GM18909 (cell line): ENCODE measurements around the gene C1orf35.
A peak's percentile ranks its signal among the peaks of the same experiment; 100 is the strongest.

Experiments used
- ATAC-seq: cut with Tn5 transposase; IDR thresholded peaks from one replicate; pipeline ENCODE4 v1.9.1; 2021; ENCODE audit warnings: mild to moderate bottlenecking; ENCODE audit not compliant: unreplicated experiment, poor library complexity

The C1orf35 gene

DNA sequence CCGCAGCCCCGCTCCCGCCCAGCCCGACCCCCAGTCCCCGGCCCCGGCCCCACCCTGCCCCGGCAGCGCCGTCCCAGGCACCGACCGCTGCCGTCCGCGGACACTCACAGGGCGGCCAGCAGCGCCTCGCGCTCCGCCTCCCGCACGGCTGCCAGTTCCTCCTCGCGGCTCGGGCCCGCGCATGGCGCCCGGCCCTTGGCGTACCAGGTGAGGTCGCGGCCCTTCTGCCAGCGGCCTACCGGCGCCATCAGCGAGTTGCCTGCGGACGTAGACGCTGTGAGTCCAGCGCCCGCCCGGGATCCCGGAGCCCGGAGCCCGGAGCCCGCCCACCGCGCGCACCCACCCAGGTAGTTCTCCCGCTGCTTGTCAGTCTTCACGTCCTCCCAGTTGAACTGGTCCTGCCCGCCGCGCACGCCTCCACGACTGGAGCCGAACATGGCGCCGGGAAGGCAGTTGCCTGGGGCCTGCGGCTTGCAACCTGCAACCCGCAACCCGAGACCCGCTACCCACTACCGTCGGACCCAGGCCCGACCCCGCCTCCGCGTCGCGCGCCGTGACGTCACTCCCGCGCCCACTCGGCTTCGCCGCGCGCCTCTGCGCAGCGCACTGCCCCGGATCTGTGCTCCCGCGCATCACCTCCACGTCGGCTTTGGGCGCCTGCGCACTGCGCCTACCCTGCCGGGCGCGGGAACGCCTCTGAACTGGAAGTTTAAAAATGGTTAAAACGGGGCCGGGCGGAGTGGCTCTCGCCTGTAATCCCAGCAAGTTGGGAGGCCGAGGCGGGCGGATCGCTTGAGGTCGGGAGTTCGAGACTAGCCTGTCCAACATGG is at the start of gene C1orf35:
Gene C1orf35 (minus strand): TSS at position 535 of the 830 bp plus-strand sequence. CDS start 98 bp downstream, at position 437.
- peak; percentile 74 for ATAC-seq

GRCh38 chr1:228152918-228153258 is 49.8 kb upstream of the C1orf35 start:
- no peak for ATAC-seq

GRCh38 chr1:228152097-228152917 is 49.2 kb upstream of the C1orf35 start:
- no peak for ATAC-seq

GRCh38 chr1:228151180-228151925 is 48.2 kb upstream of the C1orf35 start:
- ATAC-seq: no peak

DNA sequence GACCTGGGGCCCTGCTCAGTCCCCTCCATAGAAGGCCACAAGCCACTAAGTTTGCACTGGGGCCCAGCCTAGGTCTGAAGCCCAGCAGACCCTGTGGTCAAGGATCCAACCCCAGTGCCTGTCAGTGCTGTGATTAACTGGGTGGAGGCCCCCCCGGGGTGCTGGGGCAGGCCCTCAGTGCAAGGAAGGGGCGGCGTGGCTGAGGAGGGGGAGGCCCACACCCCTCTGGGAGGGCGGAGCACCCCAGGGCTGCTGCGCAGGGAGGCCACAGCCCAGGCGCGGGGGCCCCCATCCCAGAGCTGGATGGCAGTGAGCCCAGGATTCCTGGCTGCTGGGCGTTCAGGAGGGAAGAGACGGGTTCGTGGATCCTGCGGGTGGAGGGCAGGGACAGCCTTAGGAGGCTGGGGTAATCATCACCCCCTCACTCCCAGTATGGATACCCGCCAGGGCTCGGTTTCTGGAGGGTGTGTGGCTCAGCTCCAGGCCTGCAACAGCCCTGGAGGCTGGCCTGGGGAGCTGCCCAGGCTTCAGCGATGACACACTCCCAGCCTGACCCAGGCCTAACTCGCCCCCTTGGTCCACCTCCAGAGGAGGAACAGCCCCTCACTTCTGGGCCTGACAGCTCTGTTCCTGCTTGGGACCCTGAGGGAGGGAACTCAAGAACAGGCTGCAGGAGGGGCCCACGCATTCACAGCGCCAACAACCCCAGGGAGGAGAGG is 47.5 kb upstream of the C1orf35 start:
- ATAC-seq: no peak

DNA sequence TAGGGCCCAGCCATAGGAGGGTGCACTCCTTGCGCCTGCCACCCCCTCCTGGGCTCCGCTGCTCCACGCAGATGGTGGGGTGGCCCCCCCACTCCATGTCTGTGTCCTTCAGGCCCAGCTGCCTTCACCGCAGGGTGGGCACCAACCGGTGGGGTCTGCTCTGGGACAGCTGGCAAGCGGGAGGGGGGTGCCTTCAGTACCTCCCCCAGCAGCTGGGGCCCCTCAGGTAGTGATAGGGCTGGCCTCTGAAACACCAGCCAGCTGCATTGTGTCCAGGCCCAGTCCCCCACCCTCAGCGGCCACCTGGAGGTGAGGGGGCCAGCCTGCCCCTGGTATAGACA is 47.0 kb upstream of the C1orf35 start:
- no peak for ATAC-seq

- no peak for ATAC-seq
Observed at GRCh38 chr1:228149406-228150119, 46.4 kb upstream of the C1orf35 start, which contains the start of gene GJC2. TSS of gene GJC2 (plus strand) at chr1:228149930. CDS start at chr1:228157759, 7,829 bp downstream.

- no peak for ATAC-seq
Observed at GRCh38 chr1:228148935-228149405, 45.8 kb upstream of the C1orf35 start.

DNA sequence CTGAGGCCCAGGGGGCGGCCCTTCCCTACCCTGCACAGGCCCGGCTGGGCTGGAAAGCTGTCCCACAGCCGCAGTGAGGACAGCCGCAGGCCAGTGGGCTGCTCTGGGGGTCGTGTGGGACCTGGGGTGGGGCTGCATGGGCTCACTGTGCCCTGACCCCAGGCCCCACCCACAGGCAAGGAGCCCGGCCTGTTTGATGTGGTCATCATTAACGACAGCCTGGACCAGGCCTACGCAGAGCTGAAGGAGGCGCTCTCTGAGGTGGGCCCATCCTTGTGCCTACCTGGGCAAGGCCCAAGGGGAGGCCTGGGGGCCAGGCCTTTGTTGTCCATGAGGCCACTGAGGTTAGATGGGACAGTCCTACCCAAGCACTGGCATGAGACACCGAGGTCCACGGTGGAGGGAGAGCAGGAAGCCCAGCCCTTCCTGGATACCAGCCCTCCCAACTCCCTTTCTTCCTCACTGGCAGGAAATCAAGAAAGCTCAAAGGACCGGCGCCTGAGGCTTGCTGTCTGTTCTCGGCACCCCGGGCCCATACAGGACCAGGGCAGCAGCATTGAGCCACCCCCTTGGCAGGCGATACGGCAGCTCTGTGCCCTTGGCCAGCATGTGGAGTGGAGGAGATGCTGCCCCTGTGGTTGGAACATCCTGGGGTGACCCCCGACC is 45.2 kb upstream of the C1orf35 start:
- no peak for ATAC-seq

GRCh38 chr1:228147768-228148167 is 44.6 kb upstream of the C1orf35 start:
- no peak for ATAC-seq

DNA sequence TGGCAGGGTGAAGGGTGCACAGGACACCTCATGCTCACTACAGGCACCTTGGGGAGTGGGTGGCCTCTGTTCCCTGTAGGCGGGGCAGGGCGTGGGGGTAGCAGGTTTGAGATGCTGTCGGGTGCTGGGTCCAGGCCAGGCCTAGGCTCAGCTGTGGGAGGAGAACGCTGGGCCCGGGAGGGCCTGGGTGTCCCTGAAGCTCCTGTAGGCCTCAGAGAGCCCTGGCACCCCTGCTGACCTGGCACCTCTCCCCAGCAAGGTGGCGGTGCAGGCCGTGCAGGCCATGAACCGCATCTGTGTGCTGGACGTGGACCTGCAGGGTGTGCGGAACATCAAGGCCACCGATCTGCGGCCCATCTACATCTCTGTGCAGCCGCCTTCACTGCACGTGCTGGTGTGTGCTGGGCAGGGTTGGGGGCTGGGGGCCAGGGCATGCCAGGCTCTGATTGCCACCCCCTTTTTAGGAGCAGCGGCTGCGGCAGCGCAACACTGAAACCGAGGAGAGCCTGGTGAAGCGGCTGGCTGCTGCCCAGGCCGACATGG is 44.1 kb upstream of the C1orf35 start:
- no peak for ATAC-seq

DNA sequence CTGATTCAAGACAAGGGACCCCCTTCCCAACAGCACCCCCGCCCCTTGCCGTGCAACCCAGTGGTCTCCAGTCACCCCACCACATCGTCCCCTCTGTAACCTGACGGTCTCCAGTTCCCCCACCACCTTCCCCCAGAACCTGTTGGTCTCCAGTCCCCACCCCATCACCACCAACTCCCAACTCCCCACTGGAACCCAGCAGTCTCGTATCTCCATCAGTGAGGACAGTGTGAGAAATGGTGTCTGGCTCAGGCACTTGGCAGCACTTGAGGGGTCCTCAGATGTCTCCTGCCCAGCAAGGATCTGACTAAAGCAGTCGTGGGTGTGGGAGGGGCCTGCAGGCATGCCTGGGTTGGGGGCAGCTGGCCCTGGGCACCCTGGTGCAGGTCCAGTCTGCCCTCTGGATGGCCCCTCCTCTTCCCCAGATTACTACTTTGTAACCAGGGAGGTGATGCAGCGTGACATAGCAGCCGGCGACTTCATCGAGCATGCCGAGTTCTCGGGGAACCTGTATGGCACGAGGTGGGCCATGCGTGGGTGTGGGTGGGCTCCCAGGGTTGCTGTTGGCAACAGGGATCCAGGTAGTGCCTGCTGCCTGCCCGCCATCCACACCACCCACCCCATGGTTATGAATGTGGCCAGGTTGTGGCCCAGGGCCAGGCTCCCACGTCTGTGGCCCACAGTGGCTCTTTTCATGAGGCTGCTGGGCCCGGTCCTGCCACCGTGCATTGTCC is 43.5 kb upstream of the C1orf35 start:
- ATAC-seq: no peak

- ATAC-seq: no peak
Observed at GRCh38 chr1:228145463-228146416, 42.6 kb upstream of the C1orf35 start.

DNA sequence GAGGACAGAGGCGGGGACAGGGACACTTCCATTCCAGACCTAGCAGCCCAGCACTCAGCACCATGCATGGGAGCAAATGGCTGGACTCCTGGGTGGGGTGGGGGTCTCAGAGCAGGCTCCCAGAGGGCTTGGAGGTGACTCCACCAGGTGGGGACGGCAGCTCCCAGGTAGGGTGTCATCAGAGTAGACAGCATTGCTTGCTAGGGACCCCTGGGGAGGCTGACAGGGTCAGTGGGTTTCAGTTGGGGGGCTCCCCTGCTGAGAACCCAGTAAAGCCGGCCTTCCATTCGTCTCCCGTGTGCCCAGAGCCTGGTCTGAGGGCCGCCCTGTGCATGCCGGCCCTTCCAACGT is 41.8 kb upstream of the C1orf35 start:
- no peak for ATAC-seq

GRCh38 chr1:228144193-228144992 is 41.3 kb upstream of the C1orf35 start:
- no peak for ATAC-seq

- ATAC-seq: no peak
Observed at GRCh38 chr1:228143480-228144192, 40.5 kb upstream of the C1orf35 start.
